Keratinocyte (primary cell): ENCODE measurements around the gene UGT1A8.

ENCODE experiments used
- EZH2 ChIP-seq: IDR thresholded peaks from one replicate; pipeline ENCODE4 v1.6.1; 2012; ENCODE audit warnings: inconsistent platforms, mild to moderate bottlenecking, low read length, moderate library complexity
- TF ChIP-seq, protein P1 (sequence below), 3 experiments: IDR thresholded peaks in 1 of 3; conservative IDR thresholded peaks in 1 of 3; optimal IDR thresholded peaks in 1 of 3; 2 replicates in 2 of 3; 3 replicates in 1 of 3; pipeline versions ENCODE3 to v1.5.1; 2011; ENCODE audit warnings: low read length in 3 of 3, mild to moderate bottlenecking in 3 of 3, moderate library complexity in 2 of 3, control low read depth in 1 of 3, inconsistent platforms in 1 of 3; ENCODE audit not compliant: insufficient read depth in 2 of 3; ENCODE audit errors: extremely low read depth in 1 of 3

DNA sequence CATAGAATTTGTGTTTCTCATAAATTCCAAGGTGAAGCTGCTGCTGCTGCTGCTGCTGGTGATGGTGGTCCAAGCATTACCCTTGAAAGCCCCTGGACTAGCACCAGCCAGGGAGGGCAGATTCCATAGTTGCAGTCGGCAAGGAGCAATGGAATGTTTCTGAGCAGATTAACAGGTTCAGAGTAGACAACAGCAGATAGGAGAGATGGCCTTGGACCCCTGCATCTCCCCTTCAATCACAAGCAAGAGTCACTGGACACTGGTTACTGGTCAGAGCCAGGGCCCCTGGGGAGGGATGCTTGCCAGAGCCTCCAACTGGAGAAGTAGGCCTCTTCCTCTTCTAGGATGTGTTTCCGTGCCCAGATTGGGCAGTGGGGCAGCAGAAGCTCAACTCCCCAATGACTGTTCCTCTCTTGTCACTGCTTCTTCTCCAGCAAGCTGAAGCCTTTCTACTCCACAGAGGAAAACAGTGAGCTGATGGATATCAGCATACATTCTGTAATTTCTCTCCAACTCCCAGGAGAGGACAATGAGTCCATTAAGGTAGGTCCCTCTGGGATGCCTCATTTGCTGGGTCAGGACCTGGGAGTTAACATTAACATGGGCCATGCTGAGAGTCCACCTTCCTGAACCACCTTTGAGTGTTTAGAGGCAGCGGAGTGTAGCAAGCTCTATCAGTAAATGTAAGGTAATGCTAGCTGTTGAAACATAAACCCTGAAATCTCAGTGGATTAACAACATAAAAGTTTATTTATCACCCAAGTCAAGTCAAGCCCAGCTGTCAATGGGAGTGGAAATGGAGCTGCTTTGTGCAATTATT is 196.0 kb downstream of the UGT1A8 start:
- TF ChIP-seq, protein P1, sequence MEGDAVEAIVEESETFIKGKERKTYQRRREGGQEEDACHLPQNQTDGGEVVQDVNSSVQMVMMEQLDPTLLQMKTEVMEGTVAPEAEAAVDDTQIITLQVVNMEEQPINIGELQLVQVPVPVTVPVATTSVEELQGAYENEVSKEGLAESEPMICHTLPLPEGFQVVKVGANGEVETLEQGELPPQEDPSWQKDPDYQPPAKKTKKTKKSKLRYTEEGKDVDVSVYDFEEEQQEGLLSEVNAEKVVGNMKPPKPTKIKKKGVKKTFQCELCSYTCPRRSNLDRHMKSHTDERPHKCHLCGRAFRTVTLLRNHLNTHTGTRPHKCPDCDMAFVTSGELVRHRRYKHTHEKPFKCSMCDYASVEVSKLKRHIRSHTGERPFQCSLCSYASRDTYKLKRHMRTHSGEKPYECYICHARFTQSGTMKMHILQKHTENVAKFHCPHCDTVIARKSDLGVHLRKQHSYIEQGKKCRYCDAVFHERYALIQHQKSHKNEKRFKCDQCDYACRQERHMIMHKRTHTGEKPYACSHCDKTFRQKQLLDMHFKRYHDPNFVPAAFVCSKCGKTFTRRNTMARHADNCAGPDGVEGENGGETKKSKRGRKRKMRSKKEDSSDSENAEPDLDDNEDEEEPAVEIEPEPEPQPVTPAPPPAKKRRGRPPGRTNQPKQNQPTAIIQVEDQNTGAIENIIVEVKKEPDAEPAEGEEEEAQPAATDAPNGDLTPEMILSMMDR (optimal IDR thresholded peaks at IDR 0.05 in 1 of 3, IDR thresholded peaks at IDR 0.05 in 1 of 3, conservative IDR thresholded peaks at IDR 0.05 in 1 of 3; ENCODE audit: extremely low read depth in 1 of 3, insufficient read depth in 2 of 3, low read length in 3 of 3), result no peak
- TF ChIP-seq EZH2, result no peak
